Measurements from ENCODE around the gene FAM53B.

FAM53B gene

GRCh38 chr10:124704428-124705380 is 39.5 kb downstream of the FAM53B start:
- Histone ChIP-seq H2AFZ (ENCODE audit: low read depth) (no peak overlapping the region), H3K4me3 (IDR thresholded peaks at IDR 0.05; ENCODE audit: insufficient read depth, low read depth, low read length) (no peak overlapping the region), H3K4me2 (no peak overlapping the region), H3K79me2 (ENCODE audit: insufficient read depth, low read depth) (peaks cover 10% of the 10 kb centered on the region; the same call in 1 of the 2 replicates), H3K36me3 (ENCODE audit: insufficient read depth) (no peaks in the 10 kb centered on the region), H3K27me3 (ENCODE audit: insufficient read depth, low read depth) (no peaks in the 10 kb centered on the region), H3K27ac (no peak overlapping the region), H4K20me1 (ENCODE audit: insufficient read depth) (no peaks in the 10 kb centered on the region), H3K4me1 (ENCODE audit: low read depth, poor library complexity, severe bottlenecking) (peaks cover 42% of the 10 kb centered on the region), H3K9ac (no peak overlapping the region)
- TF ChIP-seq CTCF (conservative IDR thresholded peaks at IDR 0.05; ENCODE audit: low read depth, low read length), result no peak

GRCh38 chr10:124703778-124704427 is 40.3 kb downstream of the FAM53B start:
- Histone ChIP-seq H3K4me2 (no peak overlapping the region), H3K27me3 (ENCODE audit: insufficient read depth, low read depth) (no peaks in the 10 kb centered on the region), H3K9ac (no peak overlapping the region), H3K79me2 (ENCODE audit: insufficient read depth, low read depth) (peaks cover 5% of the 10 kb centered on the region; the same call in 1 of the 2 replicates), H4K20me1 (ENCODE audit: insufficient read depth) (no peaks in the 10 kb centered on the region), H3K36me3 (ENCODE audit: insufficient read depth) (no peaks in the 10 kb centered on the region), H3K27ac (no peak overlapping the region), H3K4me3 (IDR thresholded peaks at IDR 0.05; ENCODE audit: insufficient read depth, low read depth, low read length) (no peak overlapping the region), H2AFZ (ENCODE audit: low read depth) (no peak overlapping the region), H3K4me1 (ENCODE audit: low read depth, poor library complexity, severe bottlenecking) (peaks cover 38% of the 10 kb centered on the region)
- no peak for TF ChIP-seq CTCF (conservative IDR thresholded peaks at IDR 0.05; ENCODE audit: low read depth, low read length)

- no peak overlapping the region for H3K27ac ChIP-seq
- no peaks in the 10 kb centered on the region for H3K27me3 ChIP-seq (ENCODE audit: insufficient read depth, low read depth)
- no peaks in the 10 kb centered on the region for H4K20me1 ChIP-seq (ENCODE audit: insufficient read depth)
- H2AFZ ChIP-seq (ENCODE audit: low read depth), result no peak overlapping the region
- no peak overlapping the region for H3K4me2 ChIP-seq
- no peaks in the 10 kb centered on the region for H3K36me3 ChIP-seq (ENCODE audit: insufficient read depth)
- H3K9ac ChIP-seq, result no peak overlapping the region
- no peaks in the 10 kb centered on the region; the same call in 1 of the 2 replicates for H3K79me2 ChIP-seq (ENCODE audit: insufficient read depth, low read depth)
- H3K4me3 ChIP-seq (IDR thresholded peaks at IDR 0.05; ENCODE audit: insufficient read depth, low read depth, low read length), result no peak overlapping the region
- no peak for TF ChIP-seq CTCF (conservative IDR thresholded peaks at IDR 0.05; ENCODE audit: low read depth, low read length)
- H3K4me1 ChIP-seq (ENCODE audit: low read depth, poor library complexity, severe bottlenecking), result peaks cover 38% of the 10 kb centered on the region
Measured at GRCh38 chr10:124703372-124703771, 40.8 kb downstream of the FAM53B start.

GRCh38 chr10:124701881-124702656 is 42.1 kb downstream of the FAM53B start:
- H3K27ac ChIP-seq, result no peak overlapping the region
- H4K20me1 ChIP-seq (ENCODE audit: insufficient read depth), result no peaks in the 10 kb centered on the region
- H3K27me3 ChIP-seq (ENCODE audit: insufficient read depth, low read depth), result no peaks in the 10 kb centered on the region
- no peak for TF ChIP-seq CTCF (conservative IDR thresholded peaks at IDR 0.05; ENCODE audit: low read depth, low read length)
- no peak overlapping the region for H3K4me3 ChIP-seq (IDR thresholded peaks at IDR 0.05; ENCODE audit: insufficient read depth, low read depth, low read length)
- H3K79me2 ChIP-seq (ENCODE audit: insufficient read depth, low read depth), result no peaks in the 10 kb centered on the region; the same call in 1 of the 2 replicates
- no peak overlapping the region for H3K9ac ChIP-seq
- no peak overlapping the region for H2AFZ ChIP-seq (ENCODE audit: low read depth)
- H3K36me3 ChIP-seq (ENCODE audit: insufficient read depth), result no peaks in the 10 kb centered on the region
- H3K4me2 ChIP-seq, result no peak overlapping the region
- H3K4me1 ChIP-seq (ENCODE audit: low read depth, poor library complexity, severe bottlenecking), result peaks cover 42% of the 10 kb centered on the region
